Measurements from ENCODE around the gene ALLC.

The ALLC gene

DNA sequence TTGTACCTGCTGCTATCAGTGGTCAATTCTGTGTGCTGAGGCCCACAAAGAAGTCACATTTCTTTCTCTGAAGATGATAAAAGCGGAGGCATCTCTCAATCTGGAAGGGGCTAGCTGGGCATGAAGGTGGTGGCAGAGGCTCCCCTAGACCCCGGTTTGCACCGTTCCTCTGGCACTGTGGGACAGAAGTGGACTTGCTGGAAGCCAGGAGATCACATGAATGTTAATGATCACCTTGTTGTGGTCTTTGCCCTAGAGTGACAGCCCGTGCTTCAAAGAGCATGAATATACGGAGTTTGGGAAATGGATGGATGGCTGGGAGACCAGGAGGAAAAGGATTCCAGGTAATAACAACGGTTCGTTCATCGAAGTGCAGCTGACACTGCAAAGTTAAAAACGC, 20.2 kb downstream of the ALLC start:
- CTCF ChIA-PET: no interaction called here
- TF ChIP-seq CTCF (conservative IDR thresholded peaks at IDR 0.05; ENCODE audit: low read depth): no peak
- no peak overlapping the region for H3K27ac ChIP-seq
- DNase-seq (ENCODE audit: low spot score): no peak
- POLR2A ChIA-PET (ENCODE audit: low non-redundant PET): no interaction called here

DNA sequence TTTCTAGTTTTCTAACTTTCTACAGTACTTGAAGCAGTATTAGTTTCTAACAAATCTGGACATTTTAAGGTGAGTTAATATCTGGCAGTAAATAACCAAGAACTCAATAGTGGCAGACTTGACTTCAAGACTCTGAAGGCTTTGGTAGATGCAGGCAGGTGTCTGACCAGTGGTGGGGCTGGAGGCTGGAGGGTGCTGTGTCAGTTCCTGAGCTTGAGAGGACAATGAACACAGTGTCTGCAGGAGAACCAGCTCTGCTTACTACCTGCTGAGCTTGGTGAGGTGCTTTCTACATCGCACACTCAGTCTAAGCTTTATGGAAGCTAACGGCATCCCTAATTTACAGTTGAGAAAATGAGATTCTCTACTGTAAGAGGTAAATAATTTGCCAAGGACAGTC, 21.2 kb downstream of the ALLC start:
- POLR2A ChIA-PET (ENCODE audit: low non-redundant PET): no interaction called here
- H3K27ac ChIP-seq: no peak overlapping the region
- no peak for TF ChIP-seq CTCF (conservative IDR thresholded peaks at IDR 0.05; ENCODE audit: low read depth)
- no peak for DNase-seq (ENCODE audit: low spot score)
- CTCF ChIA-PET: no interaction called here

- POLR2A ChIA-PET (ENCODE audit: low non-redundant PET): no interaction called here
- TF ChIP-seq CTCF (conservative IDR thresholded peaks at IDR 0.05; ENCODE audit: low read depth): no peak
These were observed 21.8 kb downstream of the ALLC start for GRCh38 chr2:3679616-3680393.

GRCh38 chr2:3680548-3681345, 22.7 kb downstream of the ALLC start:
- TF ChIP-seq CTCF (conservative IDR thresholded peaks at IDR 0.05; ENCODE audit: low read depth): no peak
- ChIA-PET POLR2A (ENCODE audit: low non-redundant PET) (no interaction called here), CTCF (no interaction called here)
- no peak for DNase-seq (ENCODE audit: low spot score)
- no peak overlapping the region for H3K27ac ChIP-seq

More at GRCh38 chr2:3679616-3680393, 21.8 kb downstream of the ALLC start:
- no peak overlapping the region for H3K27ac ChIP-seq
- CTCF ChIA-PET: no interaction called here
- DNase-seq (ENCODE audit: low spot score): no peak

DNA sequence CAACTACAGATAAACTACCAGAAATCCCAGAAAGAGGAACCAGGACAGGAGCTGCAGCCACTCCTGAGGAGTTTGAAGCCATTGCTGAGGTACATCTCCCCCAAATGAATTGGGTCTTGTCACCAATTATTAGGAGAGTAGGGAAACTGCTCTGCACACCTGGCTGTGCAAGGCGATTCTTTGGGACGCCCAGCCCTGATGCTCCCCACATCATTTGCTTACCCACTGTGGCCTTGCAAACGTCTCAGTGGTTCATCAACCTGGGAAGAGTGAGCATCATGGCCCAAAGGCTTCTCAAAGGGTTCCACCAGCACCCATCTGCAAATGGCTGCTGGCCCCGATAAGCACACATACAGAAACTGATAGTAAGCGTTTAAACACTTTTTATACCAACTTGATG, 23.6 kb downstream of the ALLC start:
- CTCF ChIA-PET: no interaction called here
- POLR2A ChIA-PET (ENCODE audit: low non-redundant PET): no interaction called here
- TF ChIP-seq CTCF (conservative IDR thresholded peaks at IDR 0.05; ENCODE audit: low read depth): no peak
- DNase-seq (ENCODE audit: low spot score): no peak
- no peak overlapping the region for H3K27ac ChIP-seq

- DNase-seq (ENCODE audit: low spot score): no peak
- TF ChIP-seq CTCF (conservative IDR thresholded peaks at IDR 0.05; ENCODE audit: low read depth): no peak
- ChIA-PET CTCF (no interaction called here), POLR2A (ENCODE audit: low non-redundant PET) (no interaction called here)
- H3K27ac ChIP-seq: no peak overlapping the region
These were observed 24.8 kb downstream of the ALLC start for GRCh38 chr2:3682811-3683210.
